ENCODE data around the gene ATP5F1C. TPM values are rescaled to one million over a fixed set of nuclear protein-coding genes. Genes with fewer than 3 reads are reported as not detected.

Gene ATP5F1C
- total and polyA plus RNA-seq, 10 of the 15 experiments (the other 5 are each of a cell fraction or from before 2014, with no cell fraction given), result 307 to 978 (median 454) TPM

DNA sequence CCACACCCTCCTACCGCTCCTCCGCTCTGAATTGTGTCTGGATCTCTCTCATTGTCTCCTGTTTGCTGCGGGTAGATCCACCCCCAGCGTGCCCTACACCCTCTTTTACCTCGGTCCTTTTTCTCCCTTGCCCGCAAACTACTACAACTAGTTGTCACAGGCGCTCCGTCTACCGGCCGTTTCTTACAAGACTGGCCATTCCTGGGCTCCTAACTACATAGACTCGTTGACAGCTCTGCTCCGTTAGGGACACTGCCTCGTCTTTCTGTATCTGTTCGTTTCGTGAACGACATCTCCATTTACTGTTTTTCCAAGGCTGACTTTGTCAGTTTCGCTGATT is 31.1 kb downstream of the ATP5F1C start:
- under 1% methylated on average over 17 of the region's 17 CpGs for WGBS (ENCODE audit: insufficient coverage, insufficient replicate concordance, low lambda C conversion rate, missing lambda C conversion rate)

More for the DNA sequence above, 31.1 kb downstream of the ATP5F1C start:
- Histone ChIP-seq H3K9me3 (replicated peaks; ENCODE audit: control insufficient read depth, insufficient read depth, low read length) (no peaks in the 10 kb centered on the region), H3K27ac (ENCODE audit: control insufficient read depth, insufficient read depth) (peak overlapping the region; percentile 75; the same call in 1 of the 2 replicates), H2AFZ (ENCODE audit: control insufficient read depth, low read depth, low read length) (peak overlapping the region; percentile 95), H3K4me2 (ENCODE audit: control insufficient read depth, insufficient read depth) (peak overlapping the region; percentile 80), H3K79me2 (ENCODE audit: control insufficient read depth, insufficient read depth, low read length) (peaks cover 11% of the 10 kb centered on the region), H3K36me3 (ENCODE audit: control insufficient read depth in 2 of 2, insufficient read depth in 2 of 2, low read length in 1 of 2) (no peaks in the 10 kb centered on the region; a peak in 1 of 4 replicates), H4K20me1 (ENCODE audit: control insufficient read depth, insufficient read depth) (no peaks in the 10 kb centered on the region), H3K4me3 (peak overlapping the region; percentile 93), H3K9ac (ENCODE audit: control insufficient read depth, insufficient read depth, low read length) (peak overlapping the region; percentile 88), H3K4me1 (ENCODE audit: control insufficient read depth, insufficient read depth, low read length) (no peaks in the 10 kb centered on the region), H3K27me3 (replicated peaks in 1 of 2; ENCODE audit: control insufficient read depth in 2 of 2, insufficient read depth in 2 of 2, low read length in 1 of 2) (no peaks in the 10 kb centered on the region)
- BruUV-seq (replicated peaks), result no TSS peak
- ChIA-PET RAD21 (ENCODE audit: unreplicated experiment) (interaction anchor here (2.2 to 2.3 kb wide), 2 partner anchors 31 to 294 kb away, joined by 7 read pairs; partner anchors contain the start of genes ATP5F1C and KIN), POLR2A (interaction anchor here (0.5 to 2.2 kb wide), 4 partner anchors 10 to 409 kb away, joined by 3 to 16 read pairs (median 7); partner anchors contain the start of genes ATP5F1C, KIN and SFMBT2), SMC1A (ENCODE audit: uncharacterized antibody, unreplicated experiment) (interaction anchor here (0.7 to 2.2 kb wide), 10 partner anchors 9 to 294 kb away, joined by 3 to 9 read pairs (median 4); partner anchors contain the start of genes ATP5F1C and KIN), CTCF (interaction anchor here (0.9 to 4.7 kb wide), 6 partner anchors 9 to 294 kb away, joined by 3 to 30 read pairs (median 4); partner anchors contain the start of genes ATP5F1C and KIN)
- intact Hi-C loops (cut with micrococcal nuclease; ENCODE audit: unreplicated experiment) (no loop called here), in situ Hi-C loops (cut with MboI) (no loop called here)
- ATAC-seq, result peak; percentile 76
- peak; percentile 13 for FAIRE-seq
- DNase-seq (ENCODE audit: low read depth, low spot score), result no peak
- TF ChIP-seq MTA2 (IDR thresholded peaks at IDR 0.05; ENCODE audit: low read depth), result no peak
- TF ChIP-seq SMC3 (IDR thresholded peaks at IDR 0.05; ENCODE audit: borderline replicate concordance, low read length), result peak; percentile 25; the same call in 1 of the 2 replicates
- TF ChIP-seq, protein P1, sequence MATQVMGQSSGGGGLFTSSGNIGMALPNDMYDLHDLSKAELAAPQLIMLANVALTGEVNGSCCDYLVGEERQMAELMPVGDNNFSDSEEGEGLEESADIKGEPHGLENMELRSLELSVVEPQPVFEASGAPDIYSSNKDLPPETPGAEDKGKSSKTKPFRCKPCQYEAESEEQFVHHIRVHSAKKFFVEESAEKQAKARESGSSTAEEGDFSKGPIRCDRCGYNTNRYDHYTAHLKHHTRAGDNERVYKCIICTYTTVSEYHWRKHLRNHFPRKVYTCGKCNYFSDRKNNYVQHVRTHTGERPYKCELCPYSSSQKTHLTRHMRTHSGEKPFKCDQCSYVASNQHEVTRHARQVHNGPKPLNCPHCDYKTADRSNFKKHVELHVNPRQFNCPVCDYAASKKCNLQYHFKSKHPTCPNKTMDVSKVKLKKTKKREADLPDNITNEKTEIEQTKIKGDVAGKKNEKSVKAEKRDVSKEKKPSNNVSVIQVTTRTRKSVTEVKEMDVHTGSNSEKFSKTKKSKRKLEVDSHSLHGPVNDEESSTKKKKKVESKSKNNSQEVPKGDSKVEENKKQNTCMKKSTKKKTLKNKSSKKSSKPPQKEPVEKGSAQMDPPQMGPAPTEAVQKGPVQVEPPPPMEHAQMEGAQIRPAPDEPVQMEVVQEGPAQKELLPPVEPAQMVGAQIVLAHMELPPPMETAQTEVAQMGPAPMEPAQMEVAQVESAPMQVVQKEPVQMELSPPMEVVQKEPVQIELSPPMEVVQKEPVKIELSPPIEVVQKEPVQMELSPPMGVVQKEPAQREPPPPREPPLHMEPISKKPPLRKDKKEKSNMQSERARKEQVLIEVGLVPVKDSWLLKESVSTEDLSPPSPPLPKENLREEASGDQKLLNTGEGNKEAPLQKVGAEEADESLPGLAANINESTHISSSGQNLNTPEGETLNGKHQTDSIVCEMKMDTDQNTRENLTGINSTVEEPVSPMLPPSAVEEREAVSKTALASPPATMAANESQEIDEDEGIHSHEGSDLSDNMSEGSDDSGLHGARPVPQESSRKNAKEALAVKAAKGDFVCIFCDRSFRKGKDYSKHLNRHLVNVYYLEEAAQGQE (IDR thresholded peaks at IDR 0.05; ENCODE audit: low read depth, low read length), result no peak
- TF ChIP-seq, protein P2, sequence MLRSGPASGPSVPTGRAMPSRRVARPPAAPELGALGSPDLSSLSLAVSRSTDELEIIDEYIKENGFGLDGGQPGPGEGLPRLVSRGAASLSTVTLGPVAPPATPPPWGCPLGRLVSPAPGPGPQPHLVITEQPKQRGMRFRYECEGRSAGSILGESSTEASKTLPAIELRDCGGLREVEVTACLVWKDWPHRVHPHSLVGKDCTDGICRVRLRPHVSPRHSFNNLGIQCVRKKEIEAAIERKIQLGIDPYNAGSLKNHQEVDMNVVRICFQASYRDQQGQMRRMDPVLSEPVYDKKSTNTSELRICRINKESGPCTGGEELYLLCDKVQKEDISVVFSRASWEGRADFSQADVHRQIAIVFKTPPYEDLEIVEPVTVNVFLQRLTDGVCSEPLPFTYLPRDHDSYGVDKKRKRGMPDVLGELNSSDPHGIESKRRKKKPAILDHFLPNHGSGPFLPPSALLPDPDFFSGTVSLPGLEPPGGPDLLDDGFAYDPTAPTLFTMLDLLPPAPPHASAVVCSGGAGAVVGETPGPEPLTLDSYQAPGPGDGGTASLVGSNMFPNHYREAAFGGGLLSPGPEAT (IDR thresholded peaks at IDR 0.05; ENCODE audit: low read depth), result no peak
- TF ChIP-seq, protein P3, sequence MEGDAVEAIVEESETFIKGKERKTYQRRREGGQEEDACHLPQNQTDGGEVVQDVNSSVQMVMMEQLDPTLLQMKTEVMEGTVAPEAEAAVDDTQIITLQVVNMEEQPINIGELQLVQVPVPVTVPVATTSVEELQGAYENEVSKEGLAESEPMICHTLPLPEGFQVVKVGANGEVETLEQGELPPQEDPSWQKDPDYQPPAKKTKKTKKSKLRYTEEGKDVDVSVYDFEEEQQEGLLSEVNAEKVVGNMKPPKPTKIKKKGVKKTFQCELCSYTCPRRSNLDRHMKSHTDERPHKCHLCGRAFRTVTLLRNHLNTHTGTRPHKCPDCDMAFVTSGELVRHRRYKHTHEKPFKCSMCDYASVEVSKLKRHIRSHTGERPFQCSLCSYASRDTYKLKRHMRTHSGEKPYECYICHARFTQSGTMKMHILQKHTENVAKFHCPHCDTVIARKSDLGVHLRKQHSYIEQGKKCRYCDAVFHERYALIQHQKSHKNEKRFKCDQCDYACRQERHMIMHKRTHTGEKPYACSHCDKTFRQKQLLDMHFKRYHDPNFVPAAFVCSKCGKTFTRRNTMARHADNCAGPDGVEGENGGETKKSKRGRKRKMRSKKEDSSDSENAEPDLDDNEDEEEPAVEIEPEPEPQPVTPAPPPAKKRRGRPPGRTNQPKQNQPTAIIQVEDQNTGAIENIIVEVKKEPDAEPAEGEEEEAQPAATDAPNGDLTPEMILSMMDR (IDR thresholded peaks at IDR 0.05 in 2 of 3, conservative IDR thresholded peaks at IDR 0.05 in 1 of 3; ENCODE audit: control insufficient read depth in 2 of 3, extremely low read depth in 1 of 3, insufficient read depth in 1 of 3, low read depth in 3 of 3, low read length in 3 of 3), result peak; percentile 17 to 45 (median 31); a peak in 4 of 6 replicates
- no peak for TF ChIP-seq TARDBP (IDR thresholded peaks at IDR 0.05; ENCODE audit: borderline replicate concordance)
